Measurements from ENCODE around the gene PTP4A1.

DNA sequence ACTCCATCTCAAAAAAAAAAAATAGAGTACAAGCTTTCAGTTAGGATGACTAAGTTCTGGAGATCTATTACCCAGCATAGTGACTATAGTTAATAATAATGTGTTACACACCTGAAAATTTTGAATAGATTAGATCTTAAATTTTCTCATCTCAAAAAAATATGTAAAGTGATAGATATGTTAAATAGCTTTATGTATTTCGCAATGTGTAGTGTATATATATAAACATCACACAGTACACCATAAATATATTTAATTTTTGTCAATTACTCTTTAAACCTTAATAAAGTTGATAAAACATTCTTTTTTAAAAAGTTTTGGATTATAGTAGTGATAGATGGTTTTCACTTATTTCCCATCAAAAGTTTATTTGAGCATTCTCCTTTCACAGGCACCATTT, 25.6 kb upstream of the PTP4A1 start:
- TF ChIP-seq, protein P1, sequence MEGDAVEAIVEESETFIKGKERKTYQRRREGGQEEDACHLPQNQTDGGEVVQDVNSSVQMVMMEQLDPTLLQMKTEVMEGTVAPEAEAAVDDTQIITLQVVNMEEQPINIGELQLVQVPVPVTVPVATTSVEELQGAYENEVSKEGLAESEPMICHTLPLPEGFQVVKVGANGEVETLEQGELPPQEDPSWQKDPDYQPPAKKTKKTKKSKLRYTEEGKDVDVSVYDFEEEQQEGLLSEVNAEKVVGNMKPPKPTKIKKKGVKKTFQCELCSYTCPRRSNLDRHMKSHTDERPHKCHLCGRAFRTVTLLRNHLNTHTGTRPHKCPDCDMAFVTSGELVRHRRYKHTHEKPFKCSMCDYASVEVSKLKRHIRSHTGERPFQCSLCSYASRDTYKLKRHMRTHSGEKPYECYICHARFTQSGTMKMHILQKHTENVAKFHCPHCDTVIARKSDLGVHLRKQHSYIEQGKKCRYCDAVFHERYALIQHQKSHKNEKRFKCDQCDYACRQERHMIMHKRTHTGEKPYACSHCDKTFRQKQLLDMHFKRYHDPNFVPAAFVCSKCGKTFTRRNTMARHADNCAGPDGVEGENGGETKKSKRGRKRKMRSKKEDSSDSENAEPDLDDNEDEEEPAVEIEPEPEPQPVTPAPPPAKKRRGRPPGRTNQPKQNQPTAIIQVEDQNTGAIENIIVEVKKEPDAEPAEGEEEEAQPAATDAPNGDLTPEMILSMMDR (IDR thresholded peaks at IDR 0.05; ENCODE audit: borderline replicate concordance, extremely low read depth, low read length, poor library complexity, severe bottlenecking) = no peak
- TF ChIP-seq EZH2 (IDR thresholded peaks at IDR 0.05; ENCODE audit: borderline replicate concordance, low read depth, low read length, severe bottlenecking) = no peak

All from DND-41 (cell line).